Neural progenitor cell (in vitro differentiated cells): ENCODE measurements around the gene MTHFSD. TPM values are rescaled to one million over a fixed set of nuclear protein-coding genes. Genes with fewer than 3 reads are reported as not detected.

Experiments used
- DNase-seq: peaks from one replicate; pipeline ENCODE4 v3.0.0-alpha.2; 2016; ENCODE audit warnings: low spot score
- H2AFZ ChIP-seq: fragments of 200-600 bp; sonication (generic); replicated peaks from 2 replicates; pipeline ENCODE4 v1.6.1; 2016; ENCODE audit warnings: antibody characterized with exemption
- H3F3A ChIP-seq: fragments of 200-600 bp; sonication (generic); 2 replicates; pipeline ENCODE4 v1.6.1; 2016; ENCODE audit warnings: antibody characterized with exemption, low read depth
- H3K27ac ChIP-seq: fragments of 200-600 bp; sonication (generic); 2 replicates; pipeline ENCODE4 v1.5.1; 2016; ENCODE audit warnings: mild to moderate bottlenecking
- H3K27me3 ChIP-seq: fragments of 200-600 bp; sonication (generic); 2 replicates; pipeline ENCODE4 v1.6.1; 2016; ENCODE audit warnings: mild to moderate bottlenecking, moderate library complexity
- H3K36me3 ChIP-seq: fragments of 200-600 bp; sonication (generic); 2 replicates; pipeline ENCODE4 v1.5.1; 2016
- H3K4me1 ChIP-seq: fragments of 200-600 bp; sonication (generic); 2 replicates; pipeline ENCODE4 v1.6.1; 2016; ENCODE audit warnings: mixed run types
- H3K4me2 ChIP-seq: fragments of 200-600 bp; sonication (generic); 2 replicates; pipeline ENCODE4 v1.6.1; 2016
- H3K4me3 ChIP-seq: fragments of 200-600 bp; sonication (generic); 2 replicates; pipeline ENCODE4 v1.5.1; 2016
- H3K79me2 ChIP-seq: fragments of 200-600 bp; sonication (generic); 2 replicates; pipeline ENCODE4 v1.6.1; 2016; ENCODE audit warnings: low read depth
- H3K9ac ChIP-seq: fragments of 200-600 bp; sonication (generic); 2 replicates; pipeline ENCODE4 v1.6.1; 2016
- H3K9me3 ChIP-seq: fragments of 200-600 bp; sonication (generic); 2 replicates; pipeline ENCODE4 v1.5.1; 2016; ENCODE audit warnings: low read depth
- H4K20me1 ChIP-seq: fragments of 200-600 bp; sonication (generic); 2 replicates; pipeline ENCODE4 v1.6.1; 2016; ENCODE audit warnings: low read depth
- H3K27ac Mint-ChIP-seq: 3 replicates; pipeline ENCODE4 v1.8.0; 2021; ENCODE audit warnings: mixed read lengths
- H3K27me3 Mint-ChIP-seq: 2 replicates; pipeline ENCODE4 v1.8.0; 2022; ENCODE audit warnings: low read depth, mild to moderate bottlenecking, inconsistent platforms, moderate library complexity, mixed read lengths; ENCODE audit not compliant: insufficient read depth
- H3K36me3 Mint-ChIP-seq: 3 replicates; pipeline ENCODE4 v1.8.0; 2021; ENCODE audit warnings: mixed read lengths
- H3K4me1 Mint-ChIP-seq: 3 replicates; pipeline ENCODE4 v1.8.0; 2021; ENCODE audit warnings: mixed read lengths
- H3K4me3 Mint-ChIP-seq: 3 replicates; pipeline ENCODE4 v1.8.0; 2021; ENCODE audit warnings: mild to moderate bottlenecking, moderate library complexity, mixed read lengths
- H3K9me3 Mint-ChIP-seq: 3 replicates; pipeline ENCODE4 v1.8.0; 2020; ENCODE audit warnings: mixed read lengths
- CTCF ChIP-seq: fragments of 200-600 bp; sonication (generic); IDR thresholded peaks from 2 replicates; pipeline ENCODE4 v1.5.1; 2017; ENCODE audit warnings: antibody characterized with exemption, mild to moderate bottlenecking
- EZH2 ChIP-seq: fragments of 200-600 bp; sonication (generic); IDR thresholded peaks from 2 replicates; pipeline ENCODE4 v1.6.1; 2017; ENCODE audit warnings: antibody characterized with exemption, mild to moderate bottlenecking, moderate library complexity
- EZH2phosphoT487 ChIP-seq: fragments of 200-600 bp; sonication (generic); IDR thresholded peaks from 2 replicates; pipeline ENCODE4 v1.6.1; 2017; ENCODE audit warnings: antibody characterized with exemption
- total RNA-seq: library from RNA; depleted of rRNA; stranded (reverse); fragments of >200 nt; gene quantifications from 2 replicates; pipeline ENCODE4 v1.2.3, GENCODE V29; 2015; ENCODE audit warnings: low replicate concordance

MTHFSD gene
- total RNA-seq, 1 donor from 2014 or later: 17.4 TPM

DNA sequence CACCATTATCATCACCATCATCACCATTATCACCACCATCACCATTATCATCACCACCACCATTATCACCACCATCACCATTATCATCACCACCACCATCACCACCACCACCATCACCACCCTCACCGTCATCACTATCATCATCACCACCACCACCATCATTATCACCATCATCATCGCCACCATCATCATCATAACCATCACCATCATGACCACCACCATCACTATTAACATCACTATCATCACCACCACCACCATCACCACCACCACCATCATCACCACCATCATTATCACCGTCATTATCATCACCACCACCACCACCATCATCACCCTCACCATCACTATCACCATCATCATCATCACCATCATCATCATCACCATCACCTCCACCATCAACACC, 32.5 kb upstream of the MTHFSD start:
- H4K20me1 ChIP-seq: no peaks in the 10 kb centered on the region
- H3K4me1 ChIP-seq: no peaks in the 10 kb centered on the region
- H3K9ac ChIP-seq: no peak overlapping the region
- Mint-ChIP-seq H3K4me1 (peaks cover 4% of the 10 kb centered on the region), H3K27ac (no peak overlapping the region), H3K27me3 (peaks cover 8% of the 10 kb centered on the region), H3K4me3 (no peak overlapping the region), H3K36me3 (no peaks in the 10 kb centered on the region), H3K9me3 (peaks cover 4% of the 10 kb centered on the region)
- TF ChIP-seq CTCF: no peak
- TF ChIP-seq EZH2: no peak
- no peak overlapping the region for H3K4me3 ChIP-seq
- H3K4me2 ChIP-seq: no peak overlapping the region
- no peaks in the 10 kb centered on the region for H3F3A ChIP-seq
- H3K36me3 ChIP-seq: no peaks in the 10 kb centered on the region
- peaks cover 25% of the 10 kb centered on the region for H3K27me3 ChIP-seq
- H3K27ac ChIP-seq: no peak overlapping the region
- no peak for DNase-seq
- no peaks in the 10 kb centered on the region for H3K79me2 ChIP-seq
- no peaks in the 10 kb centered on the region for H3K9me3 ChIP-seq
- H2AFZ ChIP-seq: no peak overlapping the region

GRCh38 chr16:86585821-86586611, 31.0 kb upstream of the MTHFSD start:
- TF ChIP-seq EZH2phosphoT487 (no peak), EZH2 (no peak), CTCF (no peak)
- no peak overlapping the region for H3K4me2 ChIP-seq
- no peak overlapping the region for H3K4me3 ChIP-seq
- Mint-ChIP-seq H3K4me3 (no peak overlapping the region), H3K36me3 (no peaks in the 10 kb centered on the region), H3K27me3 (peaks cover 14% of the 10 kb centered on the region), H3K27ac (no peak overlapping the region), H3K4me1 (peaks cover 4% of the 10 kb centered on the region), H3K9me3 (no peaks in the 10 kb centered on the region)
- H3K4me1 ChIP-seq: no peaks in the 10 kb centered on the region
- H3K9me3 ChIP-seq: no peaks in the 10 kb centered on the region
- no peak overlapping the region for H3K9ac ChIP-seq
- no peaks in the 10 kb centered on the region for H3F3A ChIP-seq
- H3K36me3 ChIP-seq: no peaks in the 10 kb centered on the region
- no peaks in the 10 kb centered on the region for H4K20me1 ChIP-seq
- H3K79me2 ChIP-seq: no peaks in the 10 kb centered on the region
- H3K27ac ChIP-seq: no peak overlapping the region
- DNase-seq: no peak
- no peak overlapping the region for H2AFZ ChIP-seq
- peaks cover 39% of the 10 kb centered on the region for H3K27me3 ChIP-seq

GRCh38 chr16:86584726-86585721, 30.0 kb upstream of the MTHFSD start:
- no peak for TF ChIP-seq CTCF
- TF ChIP-seq EZH2: no peak
- TF ChIP-seq EZH2phosphoT487: no peak
- no peaks in the 10 kb centered on the region for H3F3A ChIP-seq

More at GRCh38 chr16:86584726-86585721, 30.0 kb upstream of the MTHFSD start:
- Histone ChIP-seq H2AFZ (no peak overlapping the region), H3K4me3 (no peak overlapping the region), H3K36me3 (no peaks in the 10 kb centered on the region), H3K79me2 (no peaks in the 10 kb centered on the region), H3K4me1 (no peaks in the 10 kb centered on the region), H4K20me1 (no peaks in the 10 kb centered on the region), H3K4me2 (no peak overlapping the region), H3K9ac (no peak overlapping the region), H3K27me3 (peaks cover 49% of the 10 kb centered on the region), H3K27ac (no peak overlapping the region), H3K9me3 (no peaks in the 10 kb centered on the region)
- H3K27ac Mint-ChIP-seq: no peak overlapping the region
- H3K36me3 Mint-ChIP-seq: no peaks in the 10 kb centered on the region
- no peak for DNase-seq
- peaks cover 24% of the 10 kb centered on the region for H3K27me3 Mint-ChIP-seq
- H3K4me3 Mint-ChIP-seq: no peak overlapping the region
- H3K4me1 Mint-ChIP-seq: peaks cover 4% of the 10 kb centered on the region
- no peaks in the 10 kb centered on the region for H3K9me3 Mint-ChIP-seq
